K562 (cell line): ENCODE data around the gene SERINC5. TPM values are rescaled to one million over a fixed set of nuclear protein-coding genes. Genes with fewer than 3 reads are reported as not detected.

ENCODE experiments used
- ATAC-seq: fragments of 200-7000 bp; cut with Tn5 transposase; 3 replicates; pipeline ENCODE4 v1.9.1; 2020; ENCODE audit warnings: moderate library complexity
- BruUV-seq: library from RNA; stranded (reverse); fragments of 400-500 nt; replicated peaks from 2 replicates; lab custom pipeline; 2021; lab: Mats Ljungman, UMichigan
- CTCF ChIA-PET: fragments of 300-600 bp; formaldehyde crosslinking; extraction: SDS; loops from one replicate; lab custom pipeline; 2021; ENCODE audit warnings: low intra/inter-chr PET ratio; lab: Yijun Ruan, JAX
- POLR2A ChIA-PET: fragments of 300-600, 350-650 bp; sonication (Branson Sonifier 250); formaldehyde crosslinking; extraction: SDS; loops from one replicate; lab custom pipeline; 2021; ENCODE audit warnings: antibody characterized with exemption, inconsistent platforms; lab: Yijun Ruan, JAX
- DNase-seq, 4 experiments: peaks; one replicate each; pipeline versions ENCODE4 v3.0.0 to v3.0.0-alpha.2; 2011 to 2018; ENCODE audit warnings: low spot score in 3 of 4, mixed read lengths in 3 of 4; ENCODE audit errors: extremely low read depth in 1 of 4
- FAIRE-seq: peaks from 2 replicates; lab custom pipeline; 2011; peaks lifted over from hg19 to GRCh38; lab: Jason Lieb, UNC
- H2AFZ ChIP-seq: 2 replicates; pipeline ENCODE4 v1.6.0; 2011; ENCODE audit warnings: low read depth, low read length, control low read depth, inconsistent platforms
- H3K27ac ChIP-seq: fragments of 200-600 bp; 3 replicates; pipeline ENCODE4 v1.8.0; 2011; ENCODE audit warnings: low read depth, mild to moderate bottlenecking, control low read depth, inconsistent platforms, low read length, moderate library complexity, mixed read lengths; ENCODE audit errors: extremely low read depth
- H3K27me3 ChIP-seq, 2 experiments: fragments of 300-600 bp in 1 of 2; 2 replicates in 1 of 2; 3 replicates in 1 of 2; pipeline versions ENCODE4 v1.6.0 to v1.8.0; 2011; ENCODE audit warnings: inconsistent platforms in 2 of 2, low read length in 2 of 2, mild to moderate bottlenecking in 1 of 2, mixed read lengths in 1 of 2, moderate library complexity in 1 of 2; ENCODE audit not compliant: control insufficient read depth in 2 of 2, insufficient read depth in 2 of 2
- H3K36me3 ChIP-seq: fragments of 300-600 bp; 3 replicates; pipeline ENCODE4 v1.8.0; 2011; ENCODE audit warnings: mild to moderate bottlenecking, low read length, inconsistent platforms; ENCODE audit not compliant: control insufficient read depth, insufficient read depth
- H3K4me1 ChIP-seq, 2 experiments: fragments of 200-600 bp in 1 of 2; replicated peaks in 1 of 2; 2 replicates in 1 of 2; 3 replicates in 1 of 2; pipeline versions ENCODE4 v1.5.1 to v1.8.0; 2011; ENCODE audit warnings: inconsistent platforms in 2 of 2, low read length in 2 of 2, mild to moderate bottlenecking in 1 of 2, mixed read lengths in 1 of 2, moderate library complexity in 1 of 2; ENCODE audit not compliant: control insufficient read depth in 2 of 2, insufficient read depth in 2 of 2
- H3K4me2 ChIP-seq: 2 replicates; pipeline ENCODE4 v1.6.1; 2011; ENCODE audit warnings: low read length, control low read depth, inconsistent platforms, mixed read lengths; ENCODE audit not compliant: insufficient read depth
- H3K4me3 ChIP-seq: fragments of 200-600 bp; sonication (generic), shearing (Covaris generic); 2 replicates; pipeline ENCODE4 v1.5.1; 2016; ENCODE audit warnings: control low read depth, inconsistent platforms
- H3K79me2 ChIP-seq: fragments of 200-600 bp; 3 replicates; pipeline ENCODE4 v1.8.0; 2011; ENCODE audit warnings: low read length, inconsistent platforms; ENCODE audit not compliant: control insufficient read depth, insufficient read depth
- H3K9ac ChIP-seq, 2 experiments: 2 replicates each; pipeline versions ENCODE4 v1.6.0 to v1.6.1; 2011; ENCODE audit warnings: low read depth in 2 of 2, low read length in 2 of 2, control low read depth in 1 of 2, inconsistent platforms in 1 of 2, mild to moderate bottlenecking in 1 of 2, mixed read lengths in 1 of 2; ENCODE audit not compliant: insufficient read depth in 1 of 2
- H3K9me1 ChIP-seq: one replicate; pipeline ENCODE4 v1.6.0; 2011; ENCODE audit warnings: inconsistent platforms, mild to moderate bottlenecking, low read length, moderate library complexity; ENCODE audit not compliant: control insufficient read depth, insufficient read depth
- H3K9me3 ChIP-seq: replicated peaks from 2 replicates; pipeline ENCODE4 v1.5.1; 2011; ENCODE audit warnings: low read depth, low read length, inconsistent platforms; ENCODE audit not compliant: control insufficient read depth, insufficient read depth
- H4K20me1 ChIP-seq: replicated peaks from 2 replicates; pipeline ENCODE4 v1.6.1; 2011; ENCODE audit warnings: low read length, inconsistent platforms, mixed read lengths; ENCODE audit not compliant: control insufficient read depth, insufficient read depth
- ATF2 ChIP-seq: sonication (generic); formaldehyde crosslinking; IDR thresholded peaks from 2 replicates; pipeline ENCODE4 v1.8.1; 2022; ENCODE audit warnings: missing genetic modification reagents
- BCL6 ChIP-seq: fragments of 250-450 bp; sonication (Bioruptor Pico); IDR thresholded peaks from 2 replicates; pipeline ENCODE4 v1.4.0; 2020
- FOXO4 ChIP-seq: fragments of 450-650 bp; formaldehyde crosslinking; IDR thresholded peaks from 2 replicates; pipeline ENCODE4 v1.4.0; 2020; ENCODE audit warnings: mild to moderate bottlenecking, moderate library complexity
- KDM1A ChIP-seq, 2 experiments: fragments of 450-650 bp; IDR thresholded peaks; 2 replicates each; pipeline ENCODE4 v1.6.1; 2016; ENCODE audit warnings: mild to moderate bottlenecking in 2 of 2
- KLF10 ChIP-seq: fragments of 250-450 bp; sonication (Bioruptor Pico); IDR thresholded peaks from 2 replicates; pipeline ENCODE4 v1.6.1; 2021; ENCODE audit warnings: matching md5 sums
- NR1H2 ChIP-seq: sonication (generic); formaldehyde crosslinking; IDR thresholded peaks from 2 replicates; pipeline ENCODE4 v1.4.0; 2020; ENCODE audit warnings: mild to moderate bottlenecking, missing genetic modification reagents
- POLR2H ChIP-seq: IDR thresholded peaks from 2 replicates; pipeline ENCODE4 v1.6.1; 2016; ENCODE audit warnings: missing genetic modification characterization, low read depth, mild to moderate bottlenecking, control low read depth, missing compliant biosample characterization, moderate library complexity
- SMARCA4 ChIP-seq: fragments of 450-650 bp; IDR thresholded peaks from 2 replicates; pipeline ENCODE4 v1.6.1; 2016
- STAT5A ChIP-seq: IDR thresholded peaks from 2 replicates; pipeline ENCODE4 v1.6.1; 2012; ENCODE audit warnings: low read length, inconsistent platforms, borderline replicate concordance
- ZBTB26 ChIP-seq: fragments of 450-650 bp; formaldehyde crosslinking; IDR thresholded peaks from 2 replicates; pipeline ENCODE4 v1.4.0; 2022; ENCODE audit warnings: missing genetic modification characterization
- ZNF134 ChIP-seq: fragments of 250-450 bp; sonication (Bioruptor Pico); conservative IDR thresholded peaks from 2 replicates; pipeline ENCODE4 v1.4.0; 2020
- ZNF165 ChIP-seq: fragments of 250-450 bp; sonication (Bioruptor Pico); IDR thresholded peaks from 2 replicates; pipeline ENCODE4 v1.4.0; 2020; ENCODE audit warnings: borderline replicate concordance
- ZNF398 ChIP-seq: fragments of 250-450 bp; sonication (Bioruptor Pico); IDR thresholded peaks from 2 replicates; pipeline ENCODE4 v1.8.0; 2021; ENCODE audit warnings: moderate library complexity, mild to moderate bottlenecking, inconsistent platforms
- ZNF584 ChIP-seq: fragments of 200-800 bp; sonication (Bioruptor generic); IDR thresholded peaks from 2 replicates; pipeline ENCODE4 v1.6.1; 2016; ENCODE audit warnings: low read depth, mild to moderate bottlenecking, missing genetic modification characterization, missing compliant biosample characterization
- ZNF778 ChIP-seq: fragments of 450-650 bp; formaldehyde crosslinking; IDR thresholded peaks from 2 replicates; pipeline ENCODE4 v1.4.0; 2020; ENCODE audit warnings: mild to moderate bottlenecking, moderate library complexity
- WGBS: fragments of 100-300 bp; shearing (Covaris generic); methylation state at CpG from one replicate; pipeline ENCODE4 v1.1.6; 2016; ENCODE audit warnings: low coverage, mixed read lengths; ENCODE audit not compliant: insufficient coverage; ENCODE audit errors: missing lambda C conversion rate; 5-methylcytosine and 5-hydroxymethylcytosine counted together
- in situ Hi-C: fragments of 300-500 bp; cut with MboI; formaldehyde crosslinking; loops from 4 replicates; pipeline ENCODE4 v1.15.0; 2018; ENCODE audit warnings: inconsistent platforms, mixed read lengths
- intact Hi-C: fragments of 100-400 bp; cut with micrococcal nuclease; formaldehyde crosslinking; loops from 2 replicates; pipeline ENCODE4 v1.14.2; 2022
- polyA plus RNA-seq, 8 experiments: library from polyadenylated mRNA; depleted of rRNA in 4 of 8; stranded (reverse) in 5 of 8; unstranded in 3 of 8; fragments of >200 nt; fragmentation: Nextera tagmentation in 2 of 8; fragmentation: Illumina TruSeq in 1 of 8; extraction: Ambion mirVana in 2 of 8; extraction: Trizol in 1 of 8; gene quantifications; 2 replicates each; pipeline versions ENCODE4 v1.2.1 to v1.2.3, GENCODE V29; 2011 to 2014; ENCODE audit warnings: inconsistent platforms in 1 of 8, missing spikeins in 1 of 8
- total RNA-seq, 7 experiments: library from RNA; depleted of rRNA in 6 of 7; stranded (reverse); fragments of >200 nt in 6 of 7; fragmentation: Illumina TruSeq in 2 of 7; extraction: Trizol in 2 of 7; gene quantifications; 2 replicates each; pipeline versions ENCODE4 v1.2.1 to v1.2.3, GENCODE V29; 2011 to 2021; ENCODE audit warnings: low replicate concordance in 1 of 7
- TF ChIP-seq, protein P1 (sequence below): fragments of 250-450 bp; sonication (Bioruptor Pico); IDR thresholded peaks from 2 replicates; pipeline ENCODE4 v1.6.1; 2021; ENCODE audit warnings: mild to moderate bottlenecking
- TF ChIP-seq, protein P2 (sequence below): fragments of 250-450 bp; sonication (Bioruptor Pico); IDR thresholded peaks from 2 replicates; pipeline ENCODE4 v1.8.0; 2022; ENCODE audit warnings: inconsistent platforms

Gene SERINC5
- total and polyA plus RNA-seq, 9 of the 15 experiments (the other 6 are each of a cell fraction or from before 2014, with no cell fraction given): 1.4 to 7.9 (median 3.7) TPM

DNA sequence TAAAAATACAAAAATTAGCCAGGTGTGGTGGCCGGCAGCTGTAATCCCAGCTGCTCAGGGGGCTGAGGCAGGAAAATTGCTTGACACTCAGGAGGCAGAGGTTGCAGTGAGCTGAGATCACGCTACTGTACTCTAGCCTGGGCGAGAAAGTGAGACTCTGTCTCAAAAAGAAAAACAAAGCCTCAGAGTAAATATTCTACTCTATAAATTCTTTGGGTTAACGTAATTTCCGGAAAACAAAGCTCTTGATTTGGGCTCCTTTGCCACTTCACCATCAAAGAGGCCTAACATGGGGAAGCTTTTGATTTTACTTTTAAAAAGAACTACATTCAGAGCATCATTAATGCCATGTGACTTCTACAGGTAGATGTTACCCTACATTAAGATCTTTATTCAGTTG lies 103.1 kb downstream of the SERINC5 start:
- TF ChIP-seq KDM1A (IDR thresholded peaks at IDR 0.05): no peak
- no peak for TF ChIP-seq ZNF778
- TF ChIP-seq, protein P1, sequence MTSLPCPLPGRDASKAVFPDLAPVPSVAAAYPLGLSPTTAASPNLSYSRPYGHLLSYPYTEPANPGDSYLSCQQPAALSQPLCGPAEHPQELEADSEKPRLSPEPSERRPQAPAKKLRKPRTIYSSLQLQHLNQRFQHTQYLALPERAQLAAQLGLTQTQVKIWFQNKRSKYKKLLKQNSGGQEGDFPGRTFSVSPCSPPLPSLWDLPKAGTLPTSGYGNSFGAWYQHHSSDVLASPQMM: no peak
- no peak for TF ChIP-seq FOXO4 (CRISPR knock-in tag)
- TF ChIP-seq ZNF134 (CRISPR knock-in tag): no peak
- no peak for TF ChIP-seq POLR2H (tag)
- TF ChIP-seq KLF10 (CRISPR knock-in tag): no peak
- no peak for TF ChIP-seq NR1H2
- TF ChIP-seq ZBTB26 (CRISPR knock-in tag): no peak
- TF ChIP-seq ZNF398 (CRISPR knock-in tag): no peak
- no peak for TF ChIP-seq ZNF584
- TF ChIP-seq ZNF165 (CRISPR knock-in tag): no peak
- TF ChIP-seq STAT5A: no peak
- TF ChIP-seq ATF2 (CRISPR knock-in tag): no peak
- TF ChIP-seq, protein P2, sequence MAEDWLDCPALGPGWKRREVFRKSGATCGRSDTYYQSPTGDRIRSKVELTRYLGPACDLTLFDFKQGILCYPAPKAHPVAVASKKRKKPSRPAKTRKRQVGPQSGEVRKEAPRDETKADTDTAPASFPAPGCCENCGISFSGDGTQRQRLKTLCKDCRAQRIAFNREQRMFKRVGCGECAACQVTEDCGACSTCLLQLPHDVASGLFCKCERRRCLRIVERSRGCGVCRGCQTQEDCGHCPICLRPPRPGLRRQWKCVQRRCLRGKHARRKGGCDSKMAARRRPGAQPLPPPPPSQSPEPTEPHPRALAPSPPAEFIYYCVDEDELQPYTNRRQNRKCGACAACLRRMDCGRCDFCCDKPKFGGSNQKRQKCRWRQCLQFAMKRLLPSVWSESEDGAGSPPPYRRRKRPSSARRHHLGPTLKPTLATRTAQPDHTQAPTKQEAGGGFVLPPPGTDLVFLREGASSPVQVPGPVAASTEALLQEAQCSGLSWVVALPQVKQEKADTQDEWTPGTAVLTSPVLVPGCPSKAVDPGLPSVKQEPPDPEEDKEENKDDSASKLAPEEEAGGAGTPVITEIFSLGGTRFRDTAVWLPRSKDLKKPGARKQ (CRISPR knock-in tag): no peak
- TF ChIP-seq SMARCA4: no peak
- TF ChIP-seq BCL6 (CRISPR knock-in tag): no peak
- no peak overlapping the region for H3K27ac ChIP-seq
- H3K9ac ChIP-seq: no peak overlapping the region
- POLR2A ChIA-PET: no interaction called here
- H3K4me3 ChIP-seq: no peak overlapping the region
- WGBS: 78% methylated on average over 5 of the region's 5 CpGs
- in situ Hi-C loops (no loop called here), intact Hi-C loops (no loop called here)
- no peaks in the 10 kb centered on the region for H3K4me1 ChIP-seq
- DNase-seq (no peak), ATAC-seq (no peak), FAIRE-seq (no peak)
- H3K27me3 ChIP-seq: no peaks in the 10 kb centered on the region
- no peak overlapping the region for H2AFZ ChIP-seq
- H3K9me3 ChIP-seq: no peaks in the 10 kb centered on the region
- H3K79me2 ChIP-seq: no peaks in the 10 kb centered on the region
- no peaks in the 10 kb centered on the region for H3K36me3 ChIP-seq
- H3K9me1 ChIP-seq: no peaks in the 10 kb centered on the region
- no TSS peak for BruUV-seq
- CTCF ChIA-PET: no interaction called here
- no peaks in the 10 kb centered on the region for H4K20me1 ChIP-seq
- no peak overlapping the region for H3K4me2 ChIP-seq
